ENCODE measurements around the gene SLC19A1. TPM values are rescaled to one million over a fixed set of nuclear protein-coding genes. Genes with fewer than 3 reads are reported as not detected.

SLC19A1 gene
- total RNA-seq, 2 experiments from 2014 or later = 53.2 to 60.2 TPM

- Mint-ChIP-seq H3K4me3 (no peak overlapping the region), H3K27me3 (no peaks in the 10 kb centered on the region), H3K27ac (no peak overlapping the region), H3K9me3 (ENCODE audit: low read depth) (peaks cover 10% of the 10 kb centered on the region), H3K4me1 (no peaks in the 10 kb centered on the region), H3K36me3 (no peaks in the 10 kb centered on the region)
- DNase-seq (no peak), ATAC-seq (no peak)
- CTCF ChIA-PET = interaction anchor here (1.1 kb wide), 1 partner anchor 16 kb away, joined by 3 read pairs; no protein-coding TSS in a partner anchor
Observed at GRCh38 chr21:45455674-45456583, 86.3 kb downstream of the SLC19A1 start.

GRCh38 chr21:45454926-45455673 is 87.1 kb downstream of the SLC19A1 start:
- H3K36me3 Mint-ChIP-seq = no peaks in the 10 kb centered on the region
- H3K4me3 Mint-ChIP-seq = no peak overlapping the region
- CTCF ChIA-PET = interaction anchor here (1.1 kb wide), 1 partner anchor 15 kb away, joined by 3 read pairs; no protein-coding TSS in a partner anchor
- H3K27me3 Mint-ChIP-seq = no peaks in the 10 kb centered on the region
- no peak for DNase-seq
- peaks cover 10% of the 10 kb centered on the region for H3K9me3 Mint-ChIP-seq (ENCODE audit: low read depth)
- peak; percentile 45 for ATAC-seq
- H3K4me1 Mint-ChIP-seq = no peaks in the 10 kb centered on the region
- no peak overlapping the region for H3K27ac Mint-ChIP-seq

GRCh38 chr21:45454060-45454925 is 87.9 kb downstream of the SLC19A1 start:
- peaks cover 10% of the 10 kb centered on the region for H3K9me3 Mint-ChIP-seq (ENCODE audit: low read depth)
- no peak overlapping the region for H3K4me3 Mint-ChIP-seq
- DNase-seq (no peak), ATAC-seq (no peak)
- CTCF ChIA-PET = no interaction called here
- no peaks in the 10 kb centered on the region for H3K4me1 Mint-ChIP-seq
- H3K27ac Mint-ChIP-seq = no peak overlapping the region
- H3K36me3 Mint-ChIP-seq = no peaks in the 10 kb centered on the region
- no peaks in the 10 kb centered on the region for H3K27me3 Mint-ChIP-seq

GRCh38 chr21:45453308-45453950 is 88.8 kb downstream of the SLC19A1 start:
- Mint-ChIP-seq H3K4me1 (no peaks in the 10 kb centered on the region), H3K9me3 (ENCODE audit: low read depth) (peaks cover 10% of the 10 kb centered on the region), H3K27me3 (peaks cover under 1% of the 10 kb centered on the region), H3K36me3 (no peaks in the 10 kb centered on the region), H3K27ac (peak overlapping the region; percentile 30), H3K4me3 (no peak overlapping the region)
- ATAC-seq (no peak), DNase-seq (no peak)
- CTCF ChIA-PET = no interaction called here

GRCh38 chr21:45452696-45453307 is 89.4 kb downstream of the SLC19A1 start:
- DNase-seq (no peak), ATAC-seq (no peak)
- Mint-ChIP-seq H3K9me3 (ENCODE audit: low read depth) (peaks cover 10% of the 10 kb centered on the region), H3K27me3 (peaks cover 2% of the 10 kb centered on the region), H3K27ac (no peak overlapping the region), H3K4me3 (no peak overlapping the region), H3K4me1 (no peaks in the 10 kb centered on the region), H3K36me3 (no peaks in the 10 kb centered on the region)
- CTCF ChIA-PET = no interaction called here

- Mint-ChIP-seq H3K27me3 (peaks cover 2% of the 10 kb centered on the region), H3K4me1 (no peaks in the 10 kb centered on the region), H3K4me3 (no peak overlapping the region), H3K36me3 (no peaks in the 10 kb centered on the region), H3K9me3 (ENCODE audit: low read depth) (peaks cover 10% of the 10 kb centered on the region), H3K27ac (no peak overlapping the region)
- no peak for ATAC-seq
- CTCF ChIA-PET = no interaction called here
- DNase-seq = no peak
Observed at GRCh38 chr21:45451771-45452182, 90.5 kb downstream of the SLC19A1 start.

GRCh38 chr21:45451091-45451740 is 91.0 kb downstream of the SLC19A1 start:
- peaks cover 4% of the 10 kb centered on the region for H3K27me3 Mint-ChIP-seq
- H3K4me3 Mint-ChIP-seq = no peak overlapping the region
- DNase-seq (no peak), ATAC-seq (no peak)
- H3K4me1 Mint-ChIP-seq = no peaks in the 10 kb centered on the region
- no peaks in the 10 kb centered on the region for H3K36me3 Mint-ChIP-seq
- no peak overlapping the region for H3K27ac Mint-ChIP-seq
- H3K9me3 Mint-ChIP-seq (ENCODE audit: low read depth) = peaks cover 10% of the 10 kb centered on the region
- CTCF ChIA-PET = no interaction called here

- peaks cover 6% of the 10 kb centered on the region for H3K27me3 Mint-ChIP-seq
- no peaks in the 10 kb centered on the region for H3K36me3 Mint-ChIP-seq
- no peaks in the 10 kb centered on the region for H3K4me1 Mint-ChIP-seq
- H3K27ac Mint-ChIP-seq = no peak overlapping the region
- H3K9me3 Mint-ChIP-seq (ENCODE audit: low read depth) = peaks cover 10% of the 10 kb centered on the region
- CTCF ChIA-PET = no interaction called here
- no peak overlapping the region for H3K4me3 Mint-ChIP-seq
- DNase-seq (no peak), ATAC-seq (no peak)
Observed at GRCh38 chr21:45450423-45451090, 91.7 kb downstream of the SLC19A1 start.

GRCh38 chr21:45449658-45450422 is 92.4 kb downstream of the SLC19A1 start:
- Mint-ChIP-seq H3K4me1 (no peaks in the 10 kb centered on the region), H3K36me3 (no peaks in the 10 kb centered on the region), H3K4me3 (no peak overlapping the region), H3K27ac (no peak overlapping the region), H3K9me3 (ENCODE audit: low read depth) (peaks cover 10% of the 10 kb centered on the region), H3K27me3 (peaks cover 6% of the 10 kb centered on the region)
- CTCF ChIA-PET = no interaction called here
- DNase-seq (no peak), ATAC-seq (no peak)

GRCh38 chr21:45448810-45449657 is 93.2 kb downstream of the SLC19A1 start:
- CTCF ChIA-PET = no interaction called here
- H3K27ac Mint-ChIP-seq = no peak overlapping the region

More at GRCh38 chr21:45448810-45449657, 93.2 kb downstream of the SLC19A1 start:
- DNase-seq (no peak), ATAC-seq (no peak)
- peaks cover 10% of the 10 kb centered on the region for H3K9me3 Mint-ChIP-seq (ENCODE audit: low read depth)
- H3K36me3 Mint-ChIP-seq = no peaks in the 10 kb centered on the region
- no peak overlapping the region for H3K4me3 Mint-ChIP-seq
- no peaks in the 10 kb centered on the region for H3K4me1 Mint-ChIP-seq
- H3K27me3 Mint-ChIP-seq = peaks cover 8% of the 10 kb centered on the region
